IPS DF 19.7 (cell line): Measurements from ENCODE around the gene DICER1.
"Not testable (repeated sequence)": the region's sequence is repeated elsewhere in the genome, so short reads cannot be mapped to it uniquely, and the experiment has no call there.

Experiments
- DNase-seq: peaks from one replicate; pipeline ENCODE4 v3.0.0-alpha.2; 2013; ENCODE audit warnings: low read depth, low spot score

The DICER1 gene

GRCh38 chr14:95184413-95184790, 27.1 kb upstream of the DICER1 start:
- DNase-seq = no peak

GRCh38 chr14:95183532-95184412, 26.4 kb upstream of the DICER1 start:
- no peak for DNase-seq

- no peak for DNase-seq
Measured at GRCh38 chr14:95183082-95183481, 25.8 kb upstream of the DICER1 start.

GRCh38 chr14:95182379-95182778, 25.1 kb upstream of the DICER1 start:
- no peak for DNase-seq

- no peak for DNase-seq
Measured at GRCh38 chr14:95180966-95181741, 23.8 kb upstream of the DICER1 start.

- DNase-seq = not testable (repeated sequence)
Measured at GRCh38 chr14:95175670-95176069, 18.3 kb upstream of the DICER1 start.

GRCh38 chr14:95174184-95174792, 17.0 kb upstream of the DICER1 start:
- DNase-seq = no peak

GRCh38 chr14:95173518-95173917, 16.2 kb upstream of the DICER1 start:
- no peak for DNase-seq

- no peak for DNase-seq
Measured at GRCh38 chr14:95167177-95167576, 9.8 kb upstream of the DICER1 start.

GRCh38 chr14:95165517-95165916, 8.2 kb upstream of the DICER1 start:
- DNase-seq = no peak

GRCh38 chr14:95164506-95164905, 7.2 kb upstream of the DICER1 start:
- no peak for DNase-seq

- no peak for DNase-seq
Measured at GRCh38 chr14:95163666-95164065, 6.3 kb upstream of the DICER1 start.

- DNase-seq = no peak
Measured at GRCh38 chr14:95163132-95163531, 5.8 kb upstream of the DICER1 start.

GRCh38 chr14:95162641-95163040, 5.3 kb upstream of the DICER1 start:
- no peak for DNase-seq

- no peak for DNase-seq
Measured at GRCh38 chr14:95157048-95157326, 342 bp downstream of the DICER1 start.

GRCh38 chr14:95156161-95157047, 925 bp downstream of the DICER1 start:
- no peak for DNase-seq

- DNase-seq = no peak
Measured at GRCh38 chr14:95155045-95155444, 2.3 kb downstream of the DICER1 start.

- DNase-seq = no peak
Measured at GRCh38 chr14:95153866-95154265, 3.5 kb downstream of the DICER1 start.

- no peak for DNase-seq
Measured at GRCh38 chr14:95151561-95151960, 5.8 kb downstream of the DICER1 start.

GRCh38 chr14:95150910-95151309, 6.4 kb downstream of the DICER1 start:
- DNase-seq = no peak

- DNase-seq = no peak
Measured at GRCh38 chr14:95149441-95149840, 7.9 kb downstream of the DICER1 start.

- no peak for DNase-seq
Measured at GRCh38 chr14:95147597-95147996, 9.7 kb downstream of the DICER1 start.
